ENCODE results near the gene EEF1G.

- no peak for TF ChIP-seq CTCF (IDR thresholded peaks at IDR 0.05)
- no peak for TF ChIP-seq POLR2A (IDR thresholded peaks at IDR 0.05)
Measured at GRCh38 chr11:62605467-62605866, 31.8 kb upstream of the EEF1G start.

Data from uterus (tissue), 2 donors.